WI38 (cell line): Measurements from ENCODE around the gene SPINK1.

Experiments
- H3K4me3 ChIP-seq: 2 replicates; pipeline ENCODE4 v1.5.1; 2011; ENCODE audit warnings: low read depth, mild to moderate bottlenecking, control low read depth, low read length
- TF ChIP-seq, protein P1 (sequence below): IDR thresholded peaks from 2 replicates; pipeline ENCODE4 v1.5.1; 2012; ENCODE audit warnings: low read depth, mild to moderate bottlenecking, control low read depth, low read length

The SPINK1 gene

DNA sequence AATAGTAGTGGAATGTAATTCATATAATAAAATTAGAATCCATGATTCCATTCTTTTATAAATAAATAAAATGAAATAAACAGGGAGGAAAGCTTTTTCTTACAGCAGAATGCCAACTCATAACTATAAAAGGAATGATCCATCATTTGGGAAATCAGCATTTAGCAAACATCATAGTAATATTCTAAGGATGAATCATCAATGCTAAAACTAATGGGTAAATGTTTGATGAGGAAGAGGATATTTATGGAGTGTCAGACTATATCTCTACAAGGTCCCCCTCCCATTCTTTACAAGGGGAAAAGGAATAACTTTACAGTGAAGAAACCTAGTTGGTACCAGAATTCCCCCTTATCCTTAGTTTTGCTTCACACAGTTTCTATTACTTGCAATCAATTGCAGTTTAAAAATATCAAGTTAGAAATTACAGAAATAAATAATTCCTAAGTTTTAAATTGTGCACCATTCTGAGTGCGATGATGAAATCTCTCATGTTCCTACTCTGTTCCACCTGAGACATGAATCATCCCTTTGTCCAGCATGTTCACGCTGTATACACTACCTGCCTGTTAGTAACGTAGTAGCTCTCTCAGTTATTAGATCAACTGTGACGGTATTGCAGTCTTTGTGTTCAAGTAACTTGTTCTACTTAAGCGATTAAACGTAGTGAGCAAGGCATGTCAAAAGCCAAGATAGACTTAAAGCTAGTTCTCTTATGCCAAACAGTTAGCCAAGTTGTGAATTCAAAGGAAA lies 34.7 kb downstream of the SPINK1 start:
- TF ChIP-seq, protein P1, sequence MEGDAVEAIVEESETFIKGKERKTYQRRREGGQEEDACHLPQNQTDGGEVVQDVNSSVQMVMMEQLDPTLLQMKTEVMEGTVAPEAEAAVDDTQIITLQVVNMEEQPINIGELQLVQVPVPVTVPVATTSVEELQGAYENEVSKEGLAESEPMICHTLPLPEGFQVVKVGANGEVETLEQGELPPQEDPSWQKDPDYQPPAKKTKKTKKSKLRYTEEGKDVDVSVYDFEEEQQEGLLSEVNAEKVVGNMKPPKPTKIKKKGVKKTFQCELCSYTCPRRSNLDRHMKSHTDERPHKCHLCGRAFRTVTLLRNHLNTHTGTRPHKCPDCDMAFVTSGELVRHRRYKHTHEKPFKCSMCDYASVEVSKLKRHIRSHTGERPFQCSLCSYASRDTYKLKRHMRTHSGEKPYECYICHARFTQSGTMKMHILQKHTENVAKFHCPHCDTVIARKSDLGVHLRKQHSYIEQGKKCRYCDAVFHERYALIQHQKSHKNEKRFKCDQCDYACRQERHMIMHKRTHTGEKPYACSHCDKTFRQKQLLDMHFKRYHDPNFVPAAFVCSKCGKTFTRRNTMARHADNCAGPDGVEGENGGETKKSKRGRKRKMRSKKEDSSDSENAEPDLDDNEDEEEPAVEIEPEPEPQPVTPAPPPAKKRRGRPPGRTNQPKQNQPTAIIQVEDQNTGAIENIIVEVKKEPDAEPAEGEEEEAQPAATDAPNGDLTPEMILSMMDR = no peak
- H3K4me3 ChIP-seq = no peak overlapping the region

DNA sequence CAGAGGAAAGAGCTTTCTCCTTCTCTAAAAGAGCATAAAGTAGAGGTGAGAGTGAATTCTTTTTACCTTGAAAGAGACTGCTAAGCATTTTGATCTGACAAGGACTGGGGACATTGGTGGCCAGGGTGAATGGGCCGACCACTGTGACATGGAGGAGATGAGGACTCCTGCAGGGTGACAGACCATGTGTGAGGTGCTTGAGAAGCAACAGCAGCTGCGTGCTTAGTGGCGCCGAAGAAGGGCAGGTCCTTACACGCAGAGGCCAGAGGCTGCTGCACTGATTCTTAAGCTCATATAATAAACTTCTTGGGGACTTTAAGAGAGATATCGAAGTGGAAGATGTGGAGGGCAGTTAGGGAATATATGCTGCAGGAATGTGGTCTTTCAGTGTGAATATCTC lies 40.3 kb downstream of the SPINK1 start:
- TF ChIP-seq, protein P1 = no peak
- H3K4me3 ChIP-seq = no peak overlapping the region

DNA sequence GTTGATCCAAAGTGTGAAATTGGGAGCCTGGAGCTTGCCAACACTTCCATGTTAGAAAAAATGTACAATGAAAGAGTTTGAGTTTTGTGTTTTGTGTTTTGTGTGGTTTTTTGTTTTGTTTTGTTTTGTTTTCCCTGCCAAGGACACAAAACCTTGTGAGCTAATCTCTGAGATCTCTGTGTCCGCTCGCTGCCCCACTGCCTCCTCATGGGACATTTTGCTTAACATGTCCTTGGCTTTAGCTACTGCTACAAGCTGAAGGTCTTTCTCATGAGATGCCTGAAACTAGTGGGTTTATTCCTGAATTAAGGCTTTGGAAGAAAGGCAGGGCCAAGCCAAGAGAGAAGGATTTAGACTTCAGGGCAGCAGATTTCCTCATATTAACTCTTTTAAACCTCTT lies 41.7 kb downstream of the SPINK1 start:
- no peak overlapping the region for H3K4me3 ChIP-seq
- TF ChIP-seq, protein P1 = no peak

DNA sequence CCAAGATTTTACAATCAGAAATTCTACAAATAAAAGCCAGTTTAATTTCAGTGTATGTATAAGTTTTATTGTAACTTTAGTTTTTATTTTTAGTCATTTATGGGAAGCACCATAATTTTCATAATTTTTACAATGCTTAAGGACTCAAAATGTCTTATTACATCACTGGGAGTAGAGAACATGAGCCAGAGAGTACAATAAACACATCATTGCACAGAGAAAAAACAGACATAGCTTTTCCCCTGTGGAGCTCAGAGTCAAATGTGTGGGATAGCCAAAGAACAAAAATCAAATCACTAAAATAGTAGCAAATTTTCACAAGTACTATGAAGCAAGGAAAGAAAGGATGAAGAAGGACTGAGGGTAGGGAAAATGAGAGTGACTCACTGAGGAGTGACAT lies 43.4 kb downstream of the SPINK1 start:
- TF ChIP-seq, protein P1 = no peak
- H3K4me3 ChIP-seq = no peak overlapping the region

DNA sequence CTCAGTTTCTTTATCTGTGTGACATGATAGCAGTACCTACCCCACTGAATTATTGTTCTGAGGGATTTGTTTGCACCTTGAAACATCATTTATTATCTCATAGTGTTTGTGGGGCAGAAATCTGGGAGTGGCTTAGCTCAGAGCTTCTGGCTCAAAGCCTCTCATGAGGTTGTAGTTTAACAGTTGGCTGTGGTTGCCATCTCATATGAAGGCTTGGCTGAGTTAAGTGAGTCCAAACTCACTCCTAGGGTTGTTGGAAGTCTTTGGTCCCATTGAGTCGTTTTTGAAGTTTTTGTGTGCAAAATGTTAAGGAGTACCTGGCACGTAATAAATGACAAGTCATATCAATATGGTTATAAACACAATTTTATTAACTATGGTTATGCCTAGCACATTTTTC lies 45.3 kb downstream of the SPINK1 start:
- TF ChIP-seq, protein P1 = no peak
- no peak overlapping the region for H3K4me3 ChIP-seq

DNA sequence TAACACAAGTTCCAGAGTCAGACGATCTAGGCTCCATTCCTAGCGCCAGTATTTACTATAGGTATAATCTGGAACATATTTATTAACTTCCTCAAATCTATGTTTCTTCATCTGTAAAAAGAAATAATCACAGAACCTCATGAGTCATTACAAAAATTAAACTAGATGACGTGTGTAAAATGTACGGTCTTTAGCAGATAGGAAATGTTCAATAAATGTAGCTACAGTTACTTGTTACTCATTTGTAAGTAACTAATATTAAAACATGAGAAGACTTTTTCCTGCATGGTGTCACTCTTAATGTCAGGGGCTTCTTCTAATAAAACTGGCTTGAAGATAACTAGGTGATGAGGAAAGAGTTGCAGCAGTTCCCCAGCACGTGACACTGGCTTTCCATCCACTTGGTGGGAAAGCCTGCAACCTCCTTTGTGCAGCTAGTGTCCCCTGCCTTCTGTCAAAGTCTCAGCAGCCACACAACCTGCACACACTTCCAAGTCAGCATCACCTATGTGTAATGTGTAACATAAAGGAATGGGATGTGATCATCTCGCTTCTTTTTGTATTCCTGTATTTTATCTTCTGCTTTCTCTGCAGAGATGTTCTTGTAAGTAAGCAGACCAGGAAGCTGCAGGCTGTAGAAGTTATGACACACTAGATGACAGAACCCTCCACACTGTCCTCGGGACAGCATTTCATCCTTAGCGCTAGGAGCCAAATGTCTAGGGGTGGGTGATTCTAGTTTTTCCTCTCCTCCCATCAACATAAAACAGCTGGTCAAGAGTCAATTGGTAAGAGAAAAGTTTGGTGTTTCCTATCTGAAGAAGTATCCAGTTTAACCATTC lies 47.1 kb downstream of the SPINK1 start:
- no peak overlapping the region for H3K4me3 ChIP-seq
- TF ChIP-seq, protein P1 = no peak
